NOMO-1 (cell line): ENCODE data around the gene CADPS.

Experiments
- DNase-seq, 2 experiments: peaks; one replicate each; lab custom pipeline; 2025; ENCODE audit not compliant: unreplicated experiment in 2 of 2; lab: John Stamatoyannopoulos, UW

CADPS gene

GRCh38 chr3:62757045-62757444, 118.2 kb downstream of the CADPS start:
- no peak for DNase-seq

DNA sequence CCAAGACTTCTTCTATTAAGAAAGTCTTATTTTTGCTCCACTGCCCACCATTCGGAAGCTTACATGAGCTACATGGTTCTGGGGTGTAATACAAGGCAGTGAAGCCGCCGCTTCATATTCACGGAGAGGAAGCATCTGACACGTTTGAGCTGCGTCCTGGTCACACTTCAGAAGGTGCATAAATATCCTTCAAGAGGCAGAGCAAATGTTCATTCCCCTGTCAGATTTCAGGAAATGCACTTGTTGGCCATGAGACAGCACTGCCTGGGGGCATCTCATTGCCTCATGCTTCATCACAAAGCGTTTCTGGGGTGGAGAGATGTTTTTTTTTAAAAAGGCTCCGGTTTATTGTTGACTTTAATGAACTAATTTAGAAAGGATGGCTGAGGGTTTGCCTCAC, 119.9 kb downstream of the CADPS start:
- DNase-seq, result no peak

DNA sequence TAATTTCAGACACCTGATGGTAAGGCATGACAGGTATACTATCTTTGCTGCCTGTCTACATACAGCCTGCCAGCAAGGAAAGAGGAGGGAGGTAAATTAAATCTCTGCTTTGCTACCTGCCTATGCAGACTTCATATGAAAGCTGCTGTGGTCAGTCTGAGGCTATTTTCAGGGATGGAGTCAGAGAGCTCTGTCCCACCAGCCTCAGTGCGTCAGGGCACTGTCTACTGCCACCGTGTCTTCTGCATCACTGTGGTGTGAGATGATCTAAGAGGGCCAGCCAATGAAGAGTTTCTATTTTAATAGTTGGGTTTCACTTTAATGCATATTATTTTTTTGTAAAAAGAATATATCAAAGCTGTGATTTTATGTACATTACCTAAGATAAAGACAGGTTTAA, 125.6 kb downstream of the CADPS start:
- DNase-seq, result no peak

- no peak for DNase-seq
These were observed 126.1 kb downstream of the CADPS start for GRCh38 chr3:62749130-62749529.

DNA sequence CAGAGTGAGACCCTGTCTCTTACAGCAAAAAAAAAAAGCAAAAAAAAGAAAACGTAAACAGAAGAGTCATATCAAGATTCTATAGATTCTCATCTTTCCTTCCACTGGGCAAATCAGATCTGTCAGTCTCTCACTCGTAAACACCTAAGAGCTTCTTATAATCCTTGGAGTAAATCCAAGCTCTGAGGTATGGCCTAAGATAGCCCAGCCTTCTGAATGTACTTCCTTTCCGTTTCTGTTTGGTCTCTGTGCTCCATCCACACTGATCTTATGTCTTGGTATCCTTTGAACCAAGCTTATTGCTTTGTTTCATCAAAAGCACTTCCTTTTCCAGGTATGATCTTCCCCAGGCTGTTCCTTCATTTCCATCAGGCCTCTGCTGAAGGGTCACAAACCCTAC, 137.8 kb downstream of the CADPS start:
- no peak for DNase-seq

DNA sequence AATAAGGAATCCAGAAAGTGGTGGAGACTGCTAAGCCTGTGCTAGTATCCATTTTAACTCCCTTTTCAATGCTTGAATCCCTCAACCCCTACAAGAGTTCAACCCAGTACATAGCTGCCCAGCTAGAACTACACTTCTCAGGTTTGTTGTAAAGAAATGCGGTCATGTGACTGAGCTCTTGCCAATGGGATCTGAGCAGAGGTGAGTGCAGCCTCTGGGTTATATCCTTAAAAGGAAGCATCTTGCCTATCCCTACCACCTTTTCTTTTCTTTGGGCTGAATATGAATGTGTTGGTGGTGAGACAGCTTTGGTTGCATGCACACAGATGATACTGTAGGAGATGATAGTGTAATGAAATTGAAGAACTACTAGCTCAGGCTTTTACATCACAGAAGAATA, 139.7 kb downstream of the CADPS start:
- DNase-seq, result no peak

GRCh38 chr3:62732183-62732904, 142.9 kb downstream of the CADPS start:
- DNase-seq, result no peak

DNA sequence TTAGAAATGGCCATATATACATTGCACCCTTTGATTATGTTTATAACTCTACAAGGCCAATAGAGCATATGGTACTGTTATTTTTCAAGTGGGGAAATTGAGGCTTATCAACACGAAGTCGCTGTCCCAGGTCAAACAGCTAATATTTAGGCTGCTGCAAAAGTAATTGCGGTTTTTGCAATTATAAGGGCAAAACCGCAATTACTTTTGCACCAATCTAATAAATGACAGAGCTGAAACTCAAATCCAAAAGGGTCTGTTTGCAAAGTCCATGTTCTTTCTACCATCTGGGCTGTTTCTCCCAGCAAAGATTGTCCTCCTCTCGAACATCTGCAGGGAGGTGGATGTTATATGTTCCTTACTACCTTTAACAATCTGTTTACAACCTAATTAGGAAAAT, 147.2 kb downstream of the CADPS start:
- no peak for DNase-seq

DNA sequence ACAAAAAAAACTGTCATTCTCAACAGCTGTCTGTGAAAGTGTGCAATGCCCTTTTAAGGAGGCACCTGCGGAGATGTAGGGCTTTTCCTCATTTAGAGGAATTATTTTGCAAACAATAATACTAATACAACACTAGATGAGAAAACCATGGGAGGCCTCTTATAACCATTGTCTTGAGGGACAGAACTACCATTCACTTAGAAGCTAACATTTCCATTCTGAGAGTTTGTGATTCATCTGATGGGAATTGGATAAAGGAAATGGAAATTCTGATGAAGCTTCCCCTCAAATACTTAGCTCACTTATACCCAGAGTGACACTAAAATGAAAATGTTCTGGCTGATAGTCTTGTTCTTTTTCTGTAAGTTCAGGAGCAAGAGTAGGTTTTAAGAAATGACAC, 147.7 kb downstream of the CADPS start:
- DNase-seq, result no peak

DNA sequence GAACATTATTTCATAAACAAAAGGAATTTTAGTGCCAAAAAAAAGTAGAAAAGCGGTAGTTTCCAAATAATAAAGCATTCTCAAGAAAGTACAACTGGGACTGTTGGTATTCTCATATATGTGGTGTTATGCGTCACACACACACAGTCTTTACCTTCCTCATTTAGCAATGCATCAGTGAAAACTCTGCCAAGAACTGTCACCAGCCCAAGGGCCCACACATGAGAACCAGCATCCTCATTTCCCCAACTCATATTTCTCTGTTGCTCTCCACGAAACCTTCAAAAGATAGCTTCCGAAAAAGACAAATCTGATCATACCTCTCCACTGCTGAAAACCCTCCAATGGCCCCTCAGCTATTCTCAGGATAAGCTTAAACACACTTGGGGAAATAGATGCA, 150.7 kb downstream of the CADPS start:
- no peak for DNase-seq

- no peak for DNase-seq
These were observed 151.3 kb downstream of the CADPS start for GRCh38 chr3:62723914-62724217.

- DNase-seq, result no peak
These were observed 151.9 kb downstream of the CADPS start for GRCh38 chr3:62723166-62723913.

DNA sequence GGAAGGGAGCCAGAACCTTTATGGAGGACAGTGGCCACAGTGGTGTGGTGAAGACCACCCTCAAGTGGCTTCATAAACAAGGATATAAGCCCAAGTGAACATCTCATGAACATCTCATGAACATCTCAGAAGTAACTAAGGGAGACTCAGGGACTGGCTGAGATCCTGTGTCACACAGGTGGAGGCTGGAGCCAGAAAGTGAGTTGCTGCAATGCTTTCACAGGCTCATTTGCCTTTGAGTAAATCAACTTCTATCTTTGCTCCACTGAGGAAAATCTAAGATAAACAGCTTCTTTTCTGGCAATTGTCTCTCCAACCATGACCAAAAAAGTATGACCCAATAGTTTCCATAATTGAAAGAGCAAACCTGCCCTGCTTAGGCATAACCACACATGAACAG, 152.9 kb downstream of the CADPS start:
- no peak for DNase-seq

GRCh38 chr3:62718515-62719320, 156.5 kb downstream of the CADPS start:
- DNase-seq, result no peak

- DNase-seq, result no peak
These were observed 157.2 kb downstream of the CADPS start for GRCh38 chr3:62718011-62718410.

DNA sequence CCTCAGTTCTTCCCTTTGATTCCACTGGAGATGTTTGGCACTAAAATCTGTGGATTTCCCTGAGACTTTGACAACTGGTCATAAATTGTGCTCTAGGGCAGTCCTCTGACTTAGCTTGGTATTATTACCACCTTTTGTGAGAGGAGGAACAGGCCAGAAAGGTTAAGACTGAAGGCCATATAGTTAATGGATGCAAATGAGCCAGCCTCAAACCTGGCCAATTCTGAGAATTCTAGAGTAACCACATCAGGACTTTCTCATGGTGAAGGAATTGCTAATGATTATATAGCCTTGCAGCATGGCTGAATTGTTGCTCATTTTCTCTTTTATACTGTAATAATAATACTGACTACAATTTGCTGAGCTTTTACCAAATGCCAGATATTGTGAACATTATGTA, 162.5 kb downstream of the CADPS start:
- no peak for DNase-seq

- no peak for DNase-seq
These were observed 164.5 kb downstream of the CADPS start for GRCh38 chr3:62710751-62711150.

- no peak for DNase-seq
These were observed 166.4 kb downstream of the CADPS start for GRCh38 chr3:62708638-62709373.

- no peak for DNase-seq
These were observed 169.5 kb downstream of the CADPS start for GRCh38 chr3:62705721-62706120.

GRCh38 chr3:62703451-62704167, 171.6 kb downstream of the CADPS start:
- no peak for DNase-seq

GRCh38 chr3:62700357-62700756, 174.9 kb downstream of the CADPS start:
- DNase-seq, result no peak
